ENCODE data around the gene CEP350. TPM values are rescaled to one million over a fixed set of nuclear protein-coding genes. Genes with fewer than 3 reads are reported as not detected.

Gene CEP350
- polyA plus RNA-seq, 2 of the 4 experiments (the other 2 are of a cell fraction) = 6.4 to 22.6 TPM

- ChIA-PET POLR2A (no interaction called here), CTCF (interaction anchor here (1.3 to 7.3 kb wide), 4 partner anchors 11 to 290 kb away, joined by 4 to 70 read pairs (median 16); no protein-coding TSS in a partner anchor)
- ATAC-seq (no peak), DNase-seq (ENCODE audit: low read depth in 1 of 2, low spot score in 1 of 2) (no peak), FAIRE-seq (no peak)
- TF ChIP-seq JUNB (IDR thresholded peaks at IDR 0.05) (no peak), REST (IDR thresholded peaks at IDR 0.05) (no peak), CTCF (IDR thresholded peaks at IDR 0.05) (no peak), RAD21 (conservative IDR thresholded peaks at IDR 0.05 in 1 of 2, IDR thresholded peaks at IDR 0.05 in 1 of 2) (no peak), NR3C1 (IDR thresholded peaks at IDR 0.05) (no peak), HOXA7 (CRISPR knock-in tag; IDR thresholded peaks at IDR 0.05) (no peak), FOSL2 (IDR thresholded peaks at IDR 0.05) (no peak), FOSL2 (CRISPR knock-in tag; IDR thresholded peaks at IDR 0.05) (no peak), ZSCAN20 (CRISPR knock-in tag; IDR thresholded peaks at IDR 0.05) (no peak), RARB (CRISPR knock-in tag; IDR thresholded peaks at IDR 0.05) (no peak), HEYL (CRISPR knock-in tag; IDR thresholded peaks at IDR 0.05) (no peak), MAX (IDR thresholded peaks at IDR 0.05) (no peak), HDAC2 (IDR thresholded peaks at IDR 0.05) (no peak)
- Histone ChIP-seq H3K9me3 (no peaks in the 10 kb centered on the region), H3K4me2 (peak overlapping the region; percentile 80; the same call in 2 of the 3 replicates), H3K27ac (no peak overlapping the region), H3K4me3 (no peak overlapping the region), H3K4me1 (peaks cover 20% of the 10 kb centered on the region)
- 76% methylated on average over 3 of the region's 3 CpGs for WGBS (ENCODE audit: missing lambda C conversion rate)
These were observed 203.0 kb downstream of the CEP350 start for GRCh38 chr1:180157576-180158057.

GRCh38 chr1:180158149-180159147 is 203.8 kb downstream of the CEP350 start:
- Histone ChIP-seq H3K4me2 (no peak overlapping the region), H3K4me1 (peaks cover 20% of the 10 kb centered on the region), H3K9me3 (no peaks in the 10 kb centered on the region), H3K27ac (no peak overlapping the region), H3K4me3 (no peak overlapping the region)
- DNase-seq (ENCODE audit: low read depth in 1 of 2, low spot score in 1 of 2) = no peak
- ChIA-PET CTCF (interaction anchor here (1.0 to 7.3 kb wide), 5 partner anchors 10 to 320 kb away, joined by 3 to 70 read pairs (median 7); no protein-coding TSS in a partner anchor), POLR2A (no interaction called here)
- WGBS (ENCODE audit: missing lambda C conversion rate) = 90% methylated on average over 16 of the region's 16 CpGs
- no peak for FAIRE-seq
- no peak for ATAC-seq
- TF ChIP-seq JUNB (IDR thresholded peaks at IDR 0.05) (no peak), MAZ (IDR thresholded peaks at IDR 0.05; ENCODE audit: borderline replicate concordance, low read depth, low read length) (no peak), EP300 (IDR thresholded peaks at IDR 0.05) (no peak), HMGXB4 (CRISPR knock-in tag; IDR thresholded peaks at IDR 0.05; ENCODE audit: borderline replicate concordance) (no peak), HES2 (IDR thresholded peaks at IDR 0.05) (no peak), BCL3 (IDR thresholded peaks at IDR 0.05) (no peak), CTCF (IDR thresholded peaks at IDR 0.05) (no peak), CBX8 (IDR thresholded peaks at IDR 0.05) (no peak), FOSL2 (IDR thresholded peaks at IDR 0.05) (no peak), FOSL2 (CRISPR knock-in tag; IDR thresholded peaks at IDR 0.05) (no peak), USF2 (IDR thresholded peaks at IDR 0.05) (no peak)

Data from A549 (cell line).